Keratinocyte (primary cell): ENCODE results near the gene DCPS. TPM values are rescaled to one million over a fixed set of nuclear protein-coding genes. Genes with fewer than 3 reads are reported as not detected.

Source experiments
- DNase-seq: peaks from one replicate; pipeline ENCODE4 v3.0.0-alpha.2; 2011; ENCODE audit warnings: low read depth, missing footprints, low spot score
- FAIRE-seq: peaks from 2 replicates; lab custom pipeline; 2011; peaks lifted over from hg19 to GRCh38; lab: Jason Lieb, UNC
- H2AFZ ChIP-seq: 2 replicates; pipeline ENCODE4 v1.6.0; 2012; ENCODE audit warnings: low read length, control low read depth, inconsistent platforms; ENCODE audit not compliant: control insufficient read depth
- H3K27ac ChIP-seq: 2 replicates; pipeline ENCODE4 v1.5.1; 2011; ENCODE audit warnings: low read length; ENCODE audit not compliant: control insufficient read depth, insufficient read depth
- H3K27me3 ChIP-seq: 3 replicates; pipeline ENCODE4 v1.6.0; 2011; ENCODE audit warnings: low read length; ENCODE audit not compliant: control insufficient read depth, insufficient read depth; ENCODE audit errors: extremely low read depth
- H3K36me3 ChIP-seq, 2 experiments: 2 replicates in 1 of 2; 3 replicates in 1 of 2; pipeline ENCODE4 v1.5.1; 2011; ENCODE audit warnings: low read length in 2 of 2, mild to moderate bottlenecking in 1 of 2; ENCODE audit not compliant: control insufficient read depth in 2 of 2, insufficient read depth in 2 of 2; ENCODE audit errors: extremely low read depth in 1 of 2
- H3K4me1 ChIP-seq: 3 replicates; pipeline ENCODE4 v1.5.1; 2011; ENCODE audit warnings: low read length; ENCODE audit not compliant: control insufficient read depth, insufficient read depth; ENCODE audit errors: extremely low read depth
- H3K4me2 ChIP-seq: 3 replicates; pipeline ENCODE4 v1.6.0; 2011; ENCODE audit warnings: low read depth, low read length; ENCODE audit not compliant: control insufficient read depth, insufficient read depth; ENCODE audit errors: extremely low read depth
- H3K4me3 ChIP-seq, 3 experiments: fragments of 200-600 bp in 1 of 3; sonication (generic) in 1 of 3; 2 replicates in 2 of 3; 3 replicates in 1 of 3; pipeline ENCODE4 v1.5.1; 2011 to 2016; ENCODE audit warnings: low read length in 3 of 3, mild to moderate bottlenecking in 3 of 3, control low read depth in 2 of 3, inconsistent platforms in 1 of 3, low read depth in 1 of 3, mixed read lengths in 1 of 3, mixed run types in 1 of 3, moderate library complexity in 1 of 3; ENCODE audit not compliant: control insufficient read depth in 2 of 3, insufficient read depth in 2 of 3; ENCODE audit errors: extremely low read depth in 1 of 3
- H3K79me2 ChIP-seq: 2 replicates; pipeline ENCODE4 v1.6.0; 2012; ENCODE audit warnings: low read length; ENCODE audit not compliant: control insufficient read depth, insufficient read depth
- H3K9ac ChIP-seq: 3 replicates; pipeline ENCODE4 v1.6.0; 2011; ENCODE audit warnings: low read length; ENCODE audit not compliant: control insufficient read depth, insufficient read depth; ENCODE audit errors: extremely low read depth
- H3K9me1 ChIP-seq: 3 replicates; pipeline ENCODE4 v1.6.0; 2011; ENCODE audit warnings: low read length; ENCODE audit not compliant: control insufficient read depth, insufficient read depth; ENCODE audit errors: extremely low read depth
- H3K9me3 ChIP-seq: 2 replicates; pipeline ENCODE4 v1.5.1; 2012; ENCODE audit warnings: low read depth, low read length; ENCODE audit not compliant: control insufficient read depth
- H4K20me1 ChIP-seq: 3 replicates; pipeline ENCODE4 v1.6.0; 2011; ENCODE audit warnings: low read length; ENCODE audit not compliant: control insufficient read depth, insufficient read depth; ENCODE audit errors: extremely low read depth
- CTCF ChIP-seq, 3 experiments: IDR thresholded peaks in 1 of 3; conservative IDR thresholded peaks in 1 of 3; optimal IDR thresholded peaks in 1 of 3; 2 replicates in 2 of 3; 3 replicates in 1 of 3; pipeline versions ENCODE3 to v1.5.1; 2011; ENCODE audit warnings: low read length in 3 of 3, mild to moderate bottlenecking in 3 of 3, moderate library complexity in 2 of 3, control low read depth in 1 of 3, inconsistent platforms in 1 of 3; ENCODE audit not compliant: insufficient read depth in 2 of 3; ENCODE audit errors: extremely low read depth in 1 of 3
- EZH2 ChIP-seq: IDR thresholded peaks from one replicate; pipeline ENCODE4 v1.6.1; 2012; ENCODE audit warnings: inconsistent platforms, mild to moderate bottlenecking, low read length, moderate library complexity
- dilution Hi-C: fragments of 300-500 bp; cut with MboI; formaldehyde crosslinking; loops from one replicate; pipeline ENCODE4 v1.7.0; 2020; ENCODE audit warnings: low sequenced_read_pairs; ENCODE audit not compliant: extremely low pct_ligation_motif_present
- polyA plus RNA-seq, 5 experiments: library from polyadenylated mRNA; depleted of rRNA in 3 of 5; stranded (reverse) in 3 of 5; stranded (forward) in 1 of 5; unstranded in 1 of 5; fragments of >200 nt; gene quantifications; 1 replicate in 1 of 5; 2 replicates in 3 of 5; 3 replicates in 1 of 5; pipeline versions ENCODE4 v1.2.1 to v1.2.3, GENCODE V29; 2011 to 2012; ENCODE audit warnings: missing spikeins in 2 of 5, low read depth in 1 of 5, low replicate concordance in 1 of 5

The DCPS gene
- polyA plus RNA-seq, 1 donor (not counting 4 experiments of a cell fraction or from before 2014, with no cell fraction given): 31.3 TPM

GRCh38 chr11:126268361-126268707 is 35.5 kb upstream of the DCPS start:
- H2AFZ ChIP-seq: peak overlapping the region; percentile 95
- H3K4me1 ChIP-seq: peaks cover 8% of the 10 kb centered on the region
- no peaks in the 10 kb centered on the region for H3K9me1 ChIP-seq
- H3K36me3 ChIP-seq: peaks cover 38 to 43% of the 10 kb centered on the region in 2 experiments
- no peaks in the 10 kb centered on the region for H3K9me3 ChIP-seq
- H3K4me2 ChIP-seq: peak overlapping the region; percentile 75
- H4K20me1 ChIP-seq: no peaks in the 10 kb centered on the region
- H3K4me3 ChIP-seq: peak overlapping the region; percentile 74 to 86 (median 85)
- no peak for FAIRE-seq
- TF ChIP-seq CTCF (optimal IDR thresholded peaks at IDR 0.05 in 1 of 3, IDR thresholded peaks at IDR 0.05 in 1 of 3, conservative IDR thresholded peaks at IDR 0.05 in 1 of 3; ENCODE audit: extremely low read depth in 1 of 3, insufficient read depth in 2 of 3, low read length in 3 of 3): no peak
- TF ChIP-seq EZH2: no peak
- H3K27me3 ChIP-seq: no peaks in the 10 kb centered on the region
- H3K27ac ChIP-seq: peak overlapping the region; percentile 89
- no peak for DNase-seq
- dilution Hi-C loops: no loop called here
- H3K79me2 ChIP-seq: peaks cover 43% of the 10 kb centered on the region
- H3K9ac ChIP-seq: peak overlapping the region; percentile 98

GRCh38 chr11:126268708-126269579 is 34.9 kb upstream of the DCPS start, which contains the start of the genes FOXRED1 and SRPRA:
TSS of gene FOXRED1 (plus strand) at chr11:126269154. CDS start at chr11:126269207, 53 bp downstream.
TSS of gene SRPRA (minus strand) at chr11:126268895. CDS start at chr11:126268804, 91 bp downstream.
- H3K27ac ChIP-seq: peak within 1 kb of the TSS; percentile 95
- H3K79me2 ChIP-seq: peaks cover 43% of the 10 kb centered on the region
- TF ChIP-seq CTCF (optimal IDR thresholded peaks at IDR 0.05 in 1 of 3, IDR thresholded peaks at IDR 0.05 in 1 of 3, conservative IDR thresholded peaks at IDR 0.05 in 1 of 3; ENCODE audit: extremely low read depth in 1 of 3, insufficient read depth in 2 of 3, low read length in 3 of 3) (no peak), EZH2 (no peak)
- H3K4me3 ChIP-seq: peak within 1 kb of the TSS; percentile 85 to 91 (median 86)
- H3K9ac ChIP-seq: peak within 1 kb of the TSS; percentile 98
- H3K4me2 ChIP-seq: peak within 1 kb of the TSS; percentile 90
- peaks cover 8% of the 10 kb centered on the region for H3K4me1 ChIP-seq
- dilution Hi-C loops: no loop called here
- H4K20me1 ChIP-seq: no peaks in the 10 kb centered on the region
- H2AFZ ChIP-seq: peak within 1 kb of the TSS; percentile 95
- no peaks in the 10 kb centered on the region for H3K9me1 ChIP-seq
- H3K9me3 ChIP-seq: no peaks in the 10 kb centered on the region
- DNase-seq: peak; percentile 87
- H3K36me3 ChIP-seq: peaks cover 37 to 44% of the 10 kb centered on the region in 2 experiments
- H3K27me3 ChIP-seq: no peaks in the 10 kb centered on the region
- FAIRE-seq: peak; percentile 53
